IgD-negative memory B cell (primary cell): ENCODE measurements around the gene NCAPD2. TPM values are rescaled to one million over a fixed set of nuclear protein-coding genes. Genes with fewer than 3 reads are reported as not detected.
"Not testable (repeated sequence)": the region's sequence is repeated elsewhere in the genome, so short reads cannot be mapped to it uniquely, and the experiment has no call there.

ENCODE experiments used
- H3K27ac Mint-ChIP-seq, 3 donors: one replicate each; pipeline ENCODE4 v1.8.0; 2020 to 2022; ENCODE audit warnings: mild to moderate bottlenecking in 3 of 3, mixed read lengths in 3 of 3, moderate library complexity in 1 of 3
- H3K27me3 Mint-ChIP-seq: one replicate; pipeline ENCODE4 v1.8.0; 2021; ENCODE audit warnings: mixed read lengths
- H3K36me3 Mint-ChIP-seq: one replicate; pipeline ENCODE4 v1.8.0; 2020; ENCODE audit warnings: mild to moderate bottlenecking, mixed read lengths
- H3K4me1 Mint-ChIP-seq, 3 donors: one replicate each; pipeline ENCODE4 v1.8.0; 2020 to 2022; ENCODE audit warnings: mixed read lengths in 3 of 3, mild to moderate bottlenecking in 1 of 3
- H3K4me3 Mint-ChIP-seq, 4 donors: one replicate each; pipeline ENCODE4 v1.8.0; 2020 to 2022; ENCODE audit warnings: mild to moderate bottlenecking in 4 of 4, mixed read lengths in 4 of 4, moderate library complexity in 3 of 4
- H3K9me3 Mint-ChIP-seq, 3 donors: one replicate each; pipeline ENCODE4 v1.8.0; 2020 to 2021; ENCODE audit warnings: mixed read lengths in 3 of 3, mild to moderate bottlenecking in 1 of 3
- polyA plus RNA-seq: library from polyadenylated mRNA; unstranded; fragments of 300-500 nt; fragmentation: Illumina TruSeq; gene quantifications from one replicate; pipeline ENCODE4 v1.2.3, GENCODE V29; 2021

The NCAPD2 gene
- polyA plus RNA-seq, 1 donor from 2014 or later: 21.1 TPM

DNA sequence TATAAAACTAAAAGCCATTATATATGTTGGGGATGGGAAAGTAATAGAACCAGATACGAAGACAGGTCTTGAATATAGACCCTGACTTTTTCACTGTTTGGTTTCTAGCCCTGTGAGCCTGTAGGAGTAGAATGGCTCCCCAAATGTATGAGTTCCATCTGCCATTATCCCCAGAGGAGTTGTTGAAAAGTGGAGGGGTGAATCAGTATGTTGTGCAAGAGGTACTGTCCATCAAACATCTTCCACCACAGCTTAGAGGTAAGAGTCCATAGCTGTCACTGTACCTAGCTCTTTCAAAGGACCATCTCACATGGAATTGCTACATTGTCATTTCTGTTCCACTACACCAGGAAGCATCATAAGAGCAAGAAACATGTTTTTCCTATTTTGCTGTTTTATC, 1.1 kb downstream of the NCAPD2 start:
- Mint-ChIP-seq H3K36me3 (peaks cover 3% of the 10 kb centered on the region), H3K4me1 (peaks cover 18 to 21% (median 19%) of the 10 kb centered on the region in 3 donors), H3K9me3 (no peaks in the 10 kb centered on the region), H3K27ac (peak overlapping the region in 2 of 3 donors; percentile 25 to 83), H3K4me3 (peak overlapping the region; percentile 88 to 99 (median 97)), H3K27me3 (no peaks in the 10 kb centered on the region)

GRCh38 chr12:6497291-6497690, 3.4 kb downstream of the NCAPD2 start:
- H3K27ac Mint-ChIP-seq: peak overlapping the region in 1 of 3 donors; percentile 73
- H3K4me3 Mint-ChIP-seq: peak overlapping the region in 1 of 4 donors; percentile 37
- not testable (repeated sequence) for H3K27me3 Mint-ChIP-seq, H3K9me3 Mint-ChIP-seq, H3K36me3 Mint-ChIP-seq
- peaks cover 17 to 19% (median 18%) of the 10 kb centered on the region in 3 donors for H3K4me1 Mint-ChIP-seq

DNA sequence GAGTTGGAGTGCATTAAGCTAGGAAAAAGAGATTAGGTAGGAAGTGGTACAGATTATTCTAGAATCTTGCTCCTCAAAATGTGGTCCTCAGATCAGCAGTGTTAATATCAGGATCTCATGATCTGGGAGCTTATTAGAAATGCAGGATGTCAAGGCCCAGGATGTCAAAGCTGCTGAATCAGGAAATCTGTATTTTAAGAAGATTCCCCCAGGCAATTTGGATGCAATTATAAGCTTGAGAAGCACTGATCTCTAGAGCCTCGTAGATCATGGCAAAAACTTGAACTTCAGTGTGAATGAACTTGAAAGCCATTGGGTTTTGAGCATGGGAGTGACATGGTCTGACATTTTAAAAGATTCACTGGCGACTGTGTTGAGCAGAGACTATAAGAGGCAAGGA, 6.6 kb downstream of the NCAPD2 start:
- H3K27me3 Mint-ChIP-seq: no peaks in the 10 kb centered on the region
- no peaks in the 10 kb centered on the region for H3K9me3 Mint-ChIP-seq

GRCh38 chr12:6507102-6507998, 13.4 kb downstream of the NCAPD2 start:
- no peaks in the 10 kb centered on the region for H3K4me1 Mint-ChIP-seq

More for the DNA sequence above, 6.6 kb downstream of the NCAPD2 start:
- H3K4me1 Mint-ChIP-seq: peaks cover 1 to 5% (median 1%) of the 10 kb centered on the region in 3 donors
- H3K4me3 Mint-ChIP-seq: no peak overlapping the region
- peaks cover 3% of the 10 kb centered on the region for H3K36me3 Mint-ChIP-seq
- H3K27ac Mint-ChIP-seq: no peak overlapping the region

DNA sequence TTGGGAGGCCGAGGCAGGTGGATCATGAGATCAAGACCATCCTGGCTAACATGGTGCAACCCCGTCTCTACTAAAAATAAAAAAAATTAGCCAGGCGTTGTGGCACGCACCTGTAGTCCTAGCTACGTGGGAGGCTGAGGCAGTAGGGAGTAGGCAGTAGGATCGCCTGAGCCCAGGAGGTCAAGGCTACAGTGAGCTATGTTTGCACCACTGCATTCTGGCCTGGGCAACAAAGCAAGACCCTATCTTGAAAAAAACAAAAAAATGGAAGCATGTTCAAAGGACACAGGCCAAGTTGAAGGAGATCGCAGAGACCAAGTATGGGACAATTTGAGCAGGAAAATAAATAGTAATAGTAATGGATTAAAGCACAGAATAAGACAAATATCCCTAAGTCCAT, 14.2 kb downstream of the NCAPD2 start:
- no peak overlapping the region for H3K4me3 Mint-ChIP-seq
- H3K4me1 Mint-ChIP-seq: no peaks in the 10 kb centered on the region
- H3K27ac Mint-ChIP-seq: no peak overlapping the region
- no peaks in the 10 kb centered on the region for H3K9me3 Mint-ChIP-seq
- peaks cover 10% of the 10 kb centered on the region for H3K36me3 Mint-ChIP-seq
- H3K27me3 Mint-ChIP-seq: no peaks in the 10 kb centered on the region

More at GRCh38 chr12:6507102-6507998, 13.4 kb downstream of the NCAPD2 start:
- Mint-ChIP-seq H3K4me3 (no peak overlapping the region), H3K9me3 (no peaks in the 10 kb centered on the region), H3K36me3 (peaks cover 6% of the 10 kb centered on the region), H3K27me3 (no peaks in the 10 kb centered on the region), H3K27ac (no peak overlapping the region)

- Mint-ChIP-seq H3K36me3 (peaks cover 13% of the 10 kb centered on the region), H3K27me3 (no peaks in the 10 kb centered on the region), H3K4me3 (no peak overlapping the region), H3K27ac (no peak overlapping the region), H3K4me1 (no peaks in the 10 kb centered on the region), H3K9me3 (no peaks in the 10 kb centered on the region)
Observed at GRCh38 chr12:6520186-6520585, 26.3 kb downstream of the NCAPD2 start.

DNA sequence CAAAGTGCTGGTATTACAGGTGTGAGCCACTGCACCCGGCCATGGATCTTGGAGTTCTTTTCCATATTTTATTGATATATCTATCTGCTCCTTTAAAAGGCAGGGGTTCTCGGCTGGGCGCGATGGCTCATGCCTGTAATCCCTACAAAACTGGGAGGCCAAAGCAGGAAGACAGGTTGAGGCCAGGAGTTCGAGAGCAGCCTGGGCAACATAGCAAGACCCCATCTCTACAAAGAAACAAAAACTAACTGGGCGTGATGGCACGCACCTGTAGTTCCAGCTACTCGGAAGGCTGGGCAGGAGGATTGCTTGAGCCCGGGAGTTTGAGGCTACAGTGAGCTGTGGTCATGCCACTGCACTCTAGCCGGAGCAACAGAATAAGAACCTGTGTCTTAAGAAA, 28.3 kb downstream of the NCAPD2 start:
- Mint-ChIP-seq H3K36me3 (peaks cover 6% of the 10 kb centered on the region), H3K9me3 (no peaks in the 10 kb centered on the region), H3K27me3 (no peaks in the 10 kb centered on the region), H3K4me1 (no peaks in the 10 kb centered on the region), H3K27ac (no peak overlapping the region), H3K4me3 (no peak overlapping the region)

DNA sequence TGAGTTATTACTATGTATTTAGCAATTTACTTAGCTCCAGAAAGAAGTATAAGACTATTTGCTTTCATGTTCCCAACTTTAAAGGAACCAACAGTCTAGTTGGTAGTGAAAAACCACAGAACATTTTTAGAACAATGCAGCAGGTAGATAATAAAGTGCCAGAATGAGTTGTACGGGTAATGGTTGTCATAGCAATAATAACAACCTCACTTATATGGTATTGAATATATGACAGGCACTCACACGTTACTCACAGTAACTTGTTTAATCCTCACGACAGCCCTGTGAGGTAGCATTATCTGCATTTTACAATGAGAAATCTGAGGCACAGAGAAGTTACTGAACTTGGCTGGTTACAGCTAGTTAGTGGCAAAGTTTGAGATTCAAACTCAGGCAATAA, 29.8 kb downstream of the NCAPD2 start:
- peaks cover 4% of the 10 kb centered on the region for H3K36me3 Mint-ChIP-seq
- no peak overlapping the region for H3K4me3 Mint-ChIP-seq
- no peaks in the 10 kb centered on the region for H3K4me1 Mint-ChIP-seq
- H3K27me3 Mint-ChIP-seq: no peaks in the 10 kb centered on the region
- H3K9me3 Mint-ChIP-seq: no peaks in the 10 kb centered on the region
- H3K27ac Mint-ChIP-seq: no peak overlapping the region

- H3K27me3 Mint-ChIP-seq: no peaks in the 10 kb centered on the region
- no peaks in the 10 kb centered on the region for H3K4me1 Mint-ChIP-seq
- no peaks in the 10 kb centered on the region for H3K9me3 Mint-ChIP-seq
- H3K36me3 Mint-ChIP-seq: peaks cover 4% of the 10 kb centered on the region
- no peak overlapping the region for H3K4me3 Mint-ChIP-seq
- H3K27ac Mint-ChIP-seq: peak overlapping the region in 1 of 3 donors; percentile 25
Observed at GRCh38 chr12:6524648-6525047, 30.7 kb downstream of the NCAPD2 start.

- Mint-ChIP-seq H3K4me3 (no peak overlapping the region), H3K9me3 (no peaks in the 10 kb centered on the region), H3K27ac (no peak overlapping the region), H3K4me1 (no peaks in the 10 kb centered on the region), H3K27me3 (no peaks in the 10 kb centered on the region), H3K36me3 (peaks cover 2% of the 10 kb centered on the region)
Observed at GRCh38 chr12:6526201-6526600, 32.3 kb downstream of the NCAPD2 start.

DNA sequence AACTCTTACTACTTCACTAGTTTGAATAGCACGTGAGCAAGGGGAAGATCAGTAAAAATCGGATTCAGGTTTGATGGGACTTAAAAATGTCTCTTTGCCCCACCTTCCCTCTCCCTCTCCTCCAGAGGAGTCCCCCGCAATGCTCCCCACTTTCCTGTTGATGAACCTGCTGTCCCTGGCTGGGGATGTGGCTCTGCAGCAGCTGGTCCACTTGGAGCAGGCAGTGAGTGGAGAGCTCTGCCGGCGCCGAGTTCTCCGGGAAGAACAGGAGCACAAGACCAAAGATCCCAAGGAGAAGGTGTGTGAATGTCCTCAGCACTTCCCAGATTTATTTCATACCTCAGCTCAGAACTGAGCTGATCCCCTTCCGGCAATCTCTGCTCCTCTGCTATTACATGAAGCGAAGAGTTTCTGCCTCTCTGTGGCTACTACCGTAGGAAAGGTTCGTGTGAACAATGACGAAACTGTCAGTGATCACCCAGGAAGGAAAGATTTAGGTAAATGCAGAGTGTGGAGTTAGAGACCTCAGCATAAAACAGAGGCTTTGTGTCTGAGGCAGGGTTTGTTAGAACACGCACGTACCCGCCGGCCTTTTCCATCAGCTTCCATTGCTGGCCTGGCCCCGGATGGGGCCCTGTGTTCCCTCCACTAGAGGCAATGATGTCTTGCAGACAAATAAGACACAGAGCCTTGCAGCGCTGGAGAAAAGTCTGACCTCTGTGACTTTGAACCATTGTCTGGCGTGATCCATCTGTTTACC, 33.0 kb downstream of the NCAPD2 start:
- H3K36me3 Mint-ChIP-seq: peaks cover 2% of the 10 kb centered on the region

DNA sequence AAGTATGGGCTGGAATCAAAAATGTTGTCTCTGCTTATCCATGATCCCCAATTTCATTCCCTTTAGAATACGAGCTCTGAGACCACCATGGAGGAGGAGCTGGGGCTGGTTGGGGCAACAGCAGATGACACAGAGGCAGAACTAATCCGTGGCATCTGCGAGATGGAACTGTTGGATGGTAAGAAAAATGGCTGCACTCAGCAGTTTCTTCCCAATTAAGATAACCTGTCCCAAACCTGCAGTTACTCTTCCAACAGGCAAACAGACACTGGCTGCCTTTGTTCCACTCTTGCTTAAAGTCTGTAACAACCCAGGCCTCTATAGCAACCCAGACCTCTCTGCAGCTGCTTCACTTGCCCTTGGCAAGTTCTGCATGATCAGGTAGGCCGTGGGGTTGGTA, 33.8 kb downstream of the NCAPD2 start:
- Mint-ChIP-seq H3K36me3 (peaks cover 2% of the 10 kb centered on the region), H3K27me3 (no peaks in the 10 kb centered on the region), H3K4me3 (no peak overlapping the region), H3K27ac (no peak overlapping the region), H3K9me3 (no peaks in the 10 kb centered on the region), H3K4me1 (peaks cover 2 to 6% (median 4%) of the 10 kb centered on the region in 3 donors)

More for the DNA sequence above, 33.0 kb downstream of the NCAPD2 start:
- H3K27ac Mint-ChIP-seq: peak overlapping the region in 1 of 3 donors; percentile 53
- peaks cover 0 to under 1% (median 0%) of the 10 kb centered on the region in 3 donors for H3K4me1 Mint-ChIP-seq
- H3K27me3 Mint-ChIP-seq: no peaks in the 10 kb centered on the region
- H3K9me3 Mint-ChIP-seq: no peaks in the 10 kb centered on the region
- H3K4me3 Mint-ChIP-seq: no peak overlapping the region

GRCh38 chr12:6528539-6529235, 34.8 kb downstream of the NCAPD2 start:
- Mint-ChIP-seq H3K36me3 (peaks cover 2% of the 10 kb centered on the region), H3K27ac (peak overlapping the region in 2 of 3 donors; percentile 9 to 58), H3K9me3 (no peaks in the 10 kb centered on the region), H3K27me3 (no peaks in the 10 kb centered on the region), H3K4me1 (peaks cover 2 to 9% (median 6%) of the 10 kb centered on the region in 3 donors), H3K4me3 (no peak overlapping the region)

- H3K9me3 Mint-ChIP-seq: no peaks in the 10 kb centered on the region
- no peak overlapping the region for H3K4me3 Mint-ChIP-seq
- H3K4me1 Mint-ChIP-seq: peaks cover 4 to 11% (median 9%) of the 10 kb centered on the region in 3 donors
- no peaks in the 10 kb centered on the region for H3K36me3 Mint-ChIP-seq
- H3K27ac Mint-ChIP-seq: peak overlapping the region in 2 of 3 donors; percentile 1 to 58
- no peaks in the 10 kb centered on the region for H3K27me3 Mint-ChIP-seq
Observed at GRCh38 chr12:6529291-6529737, 35.4 kb downstream of the NCAPD2 start.
